Prostate gland (tissue), 2 donors: ENCODE results near the gene FCGR1A. TPM values are rescaled to one million over a fixed set of nuclear protein-coding genes. Genes with fewer than 3 reads are reported as not detected.
"Not testable (repeated sequence)": the region's sequence is repeated elsewhere in the genome, so short reads cannot be mapped to it uniquely, and the experiment has no call there.

Source experiments
- DNase-seq: peaks from one replicate; pipeline ENCODE4 v3.0.0-alpha.2; 2019; ENCODE audit warnings: low spot score
- H3K27ac ChIP-seq, 2 donors: fragments of 200-600 bp; sonication (generic); 2 replicates each; pipeline ENCODE4 v1.5.1; 2017 to 2019
- H3K27me3 ChIP-seq: fragments of 200-600 bp; sonication (generic); replicated peaks from 2 replicates; pipeline ENCODE4 v1.5.1; 2019; ENCODE audit not compliant: insufficient read depth
- H3K36me3 ChIP-seq, 2 donors: fragments of 200-600 bp; sonication (generic); 1 replicate in 1 of 2; 2 replicates in 1 of 2; pipeline versions ENCODE4 v1.5.1 to v1.8.1; 2017 to 2019
- H3K4me1 ChIP-seq: fragments of 200-600 bp; sonication (generic); replicated peaks from 2 replicates; pipeline ENCODE4 v1.5.1; 2019
- H3K4me3 ChIP-seq, 2 donors: fragments of 200-600 bp; sonication (generic); 2 replicates each; pipeline ENCODE4 v1.5.1; 2017 to 2019
- H3K9me3 ChIP-seq: fragments of 200-600 bp; sonication (generic); 2 replicates; pipeline ENCODE4 v1.5.1; 2017
- WGBS: methylation state at CpG from one replicate; pipeline ENCODE4 v1.1.5; 2018; 5-methylcytosine and 5-hydroxymethylcytosine counted together
- intact Hi-C: fragments of 100-400 bp; cut with DNase I; formaldehyde crosslinking; loops from one replicate; pipeline ENCODE4 v1.14.2; 2022
- total RNA-seq, 2 donors: library from RNA; depleted of rRNA; stranded (reverse); fragments of >200 nt; gene quantifications; one replicate each; pipeline ENCODE4 v1.1.0, GENCODE V29; 2016

FCGR1A gene
- 1 to 10 TPM in 1 of 2 donors, under 1 TPM in 1; 0.32 to 7.6 TPM for total RNA-seq

DNA sequence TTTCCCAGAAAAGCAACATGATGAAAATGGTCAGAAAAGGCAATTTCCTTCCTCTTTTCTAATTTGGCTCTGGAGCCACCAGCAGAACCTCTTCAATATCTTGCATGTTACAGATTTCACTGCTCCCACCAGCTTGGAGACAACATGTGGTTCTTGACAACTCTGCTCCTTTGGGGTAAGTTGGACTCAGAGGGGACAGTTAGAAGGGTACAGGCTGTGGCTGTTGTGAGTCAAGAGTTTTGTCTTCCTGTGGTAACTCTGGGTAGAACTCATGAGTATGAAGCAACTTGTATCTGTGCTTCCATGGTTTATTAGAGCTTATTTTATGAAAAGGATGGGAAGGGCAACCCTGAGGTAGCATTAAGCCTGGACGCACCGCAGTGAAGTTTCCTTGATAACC, at the start of gene FCGR1A:
TSS of gene FCGR1A (plus strand) at position 95 of the 400 bp plus-strand sequence. CDS start at position 145, 50 bp downstream.
- H3K36me3 ChIP-seq, H3K4me3 ChIP-seq, H3K4me1 ChIP-seq, H3K9me3 ChIP-seq, H3K27ac ChIP-seq, intact Hi-C loops, DNase-seq, H3K27me3 ChIP-seq: not testable (repeated sequence)
- no CpG with 5 or more reads among the region's 2 CpGs for WGBS

DNA sequence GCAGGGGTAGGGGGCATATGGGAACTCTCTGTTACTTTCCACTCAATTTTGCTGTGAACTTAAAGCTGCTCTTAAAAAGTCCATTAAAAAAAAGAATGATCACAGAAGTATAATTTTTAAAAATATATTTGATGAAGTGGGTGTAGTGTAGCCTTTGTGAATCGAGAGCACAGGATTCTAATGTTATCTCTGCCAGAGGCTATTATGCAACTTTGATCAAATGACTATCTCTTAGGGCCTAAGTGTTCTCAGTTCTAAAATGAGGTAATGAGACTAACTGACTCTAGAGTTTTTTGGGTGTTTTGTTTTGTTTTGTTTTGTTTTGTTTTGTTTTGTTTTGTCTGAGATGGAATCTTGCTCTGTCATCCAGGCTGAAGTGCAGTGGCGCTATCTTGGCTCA, 49.7 kb upstream of the FCGR1A start:
- H3K9me3 ChIP-seq, H3K27ac ChIP-seq, intact Hi-C loops, H3K4me3 ChIP-seq, H3K4me1 ChIP-seq, H3K36me3 ChIP-seq, DNase-seq, H3K27me3 ChIP-seq: not testable (repeated sequence)
- WGBS = 100% methylated on average over 1 of the region's 2 CpGs

DNA sequence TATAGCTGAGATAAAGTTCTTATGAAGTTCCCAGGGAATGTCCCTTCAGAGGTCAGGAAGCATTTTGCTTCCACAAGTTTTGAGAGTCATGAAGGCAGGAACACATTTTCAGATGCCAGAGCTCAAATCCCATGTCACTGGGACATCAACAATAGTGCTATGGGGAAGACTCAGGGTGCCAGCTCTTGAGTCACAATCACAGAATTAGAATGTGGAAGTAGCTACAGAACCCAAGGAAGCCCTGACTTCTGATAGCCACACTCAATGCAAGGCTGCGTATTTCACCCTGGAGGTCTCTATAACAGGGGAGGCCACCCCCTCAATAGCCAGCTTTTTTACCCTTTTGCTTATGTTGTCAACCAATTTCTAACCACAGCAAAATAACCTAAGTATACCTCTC, 47.8 kb upstream of the FCGR1A start:
- H3K4me3 ChIP-seq, H3K27ac ChIP-seq, H3K9me3 ChIP-seq, H3K36me3 ChIP-seq, DNase-seq, H3K27me3 ChIP-seq, intact Hi-C loops, H3K4me1 ChIP-seq: not testable (repeated sequence)
- 89% methylated on average over 1 of the region's 1 CpG for WGBS

DNA sequence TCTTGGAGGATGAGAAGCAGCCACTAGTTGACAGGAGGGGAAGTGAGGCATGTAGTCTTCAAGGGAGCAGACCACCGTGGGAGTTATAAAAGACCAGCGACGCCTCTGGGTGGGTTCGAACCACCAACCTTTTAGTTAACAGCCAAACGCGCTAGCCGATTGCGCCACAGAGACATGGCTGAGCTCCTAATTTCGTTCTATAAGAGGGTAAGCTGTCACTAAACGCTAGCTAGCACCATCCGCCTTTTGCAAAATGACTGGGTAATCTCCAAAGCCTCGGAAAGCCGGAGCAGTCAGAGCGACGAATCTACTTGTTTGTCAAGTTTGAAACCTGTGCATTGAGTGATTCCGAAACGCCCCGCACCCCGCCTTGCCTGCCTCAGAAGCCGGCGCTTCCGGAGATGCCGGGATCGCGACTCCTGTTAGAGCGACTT, 42.3 kb upstream of the FCGR1A start:
- H3K9me3 ChIP-seq, H3K27ac ChIP-seq, DNase-seq, H3K4me3 ChIP-seq, intact Hi-C loops, H3K27me3 ChIP-seq, H3K36me3 ChIP-seq, H3K4me1 ChIP-seq: not testable (repeated sequence)
- WGBS = 3% methylated on average over 26 of the region's 26 CpGs

DNA sequence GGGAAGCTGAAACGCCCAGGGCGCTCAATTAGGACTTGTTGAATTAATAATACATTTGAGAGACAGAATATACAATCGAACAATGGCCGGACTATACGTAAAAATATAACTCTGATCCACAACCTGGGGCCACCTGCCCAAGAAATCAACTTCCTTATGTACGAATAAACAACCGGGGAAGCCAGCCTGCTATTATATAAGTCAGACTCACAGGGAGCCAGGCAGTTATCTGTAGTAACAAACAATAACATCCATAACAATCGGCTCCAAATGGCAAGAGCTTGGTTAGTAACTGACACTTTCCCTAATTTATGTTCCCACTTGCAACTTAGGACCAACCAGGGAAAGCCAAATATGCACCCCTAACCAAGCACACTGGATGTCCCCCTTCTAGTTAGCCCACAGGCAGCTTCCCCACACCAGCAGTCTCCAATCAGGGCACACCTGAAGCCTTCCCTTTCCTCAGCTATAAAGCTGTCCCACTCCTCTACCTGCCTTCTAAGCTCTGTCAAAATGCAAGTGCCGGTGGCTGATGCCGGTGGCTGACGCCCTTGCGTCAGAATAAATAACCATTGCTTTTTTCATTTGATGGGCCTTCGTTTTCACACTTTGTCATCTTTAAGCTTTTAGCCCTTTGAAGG, 41.8 kb upstream of the FCGR1A start:
- intact Hi-C loops, H3K4me1 ChIP-seq, H3K4me3 ChIP-seq, DNase-seq, H3K9me3 ChIP-seq, H3K27me3 ChIP-seq, H3K36me3 ChIP-seq, H3K27ac ChIP-seq: not testable (repeated sequence)
- WGBS = 31% methylated on average over 8 of the region's 13 CpGs

DNA sequence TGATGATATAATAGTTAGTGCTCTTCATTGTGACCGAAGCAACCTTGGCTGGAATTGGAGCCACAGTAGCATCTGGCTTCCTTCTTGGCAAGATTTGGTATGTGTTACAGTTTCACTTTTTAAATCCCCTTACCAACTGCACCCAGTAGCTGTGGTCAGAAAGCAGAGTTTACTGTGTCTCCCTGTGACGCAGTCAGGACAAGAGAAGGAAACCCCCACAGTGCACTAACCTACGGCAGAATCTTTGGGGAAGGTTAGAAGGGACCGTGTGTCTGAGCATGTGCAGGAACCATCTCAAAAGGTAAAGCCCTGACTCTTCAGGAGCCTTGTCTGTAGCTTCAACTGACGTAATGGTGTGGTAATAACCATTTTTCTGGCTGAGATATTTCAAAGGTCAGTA, 40.6 kb upstream of the FCGR1A start:
- H3K4me1 ChIP-seq, H3K36me3 ChIP-seq, H3K27ac ChIP-seq, DNase-seq, H3K4me3 ChIP-seq, H3K9me3 ChIP-seq, H3K27me3 ChIP-seq, intact Hi-C loops: not testable (repeated sequence)
- WGBS = 100% methylated on average over 1 of the region's 5 CpGs

DNA sequence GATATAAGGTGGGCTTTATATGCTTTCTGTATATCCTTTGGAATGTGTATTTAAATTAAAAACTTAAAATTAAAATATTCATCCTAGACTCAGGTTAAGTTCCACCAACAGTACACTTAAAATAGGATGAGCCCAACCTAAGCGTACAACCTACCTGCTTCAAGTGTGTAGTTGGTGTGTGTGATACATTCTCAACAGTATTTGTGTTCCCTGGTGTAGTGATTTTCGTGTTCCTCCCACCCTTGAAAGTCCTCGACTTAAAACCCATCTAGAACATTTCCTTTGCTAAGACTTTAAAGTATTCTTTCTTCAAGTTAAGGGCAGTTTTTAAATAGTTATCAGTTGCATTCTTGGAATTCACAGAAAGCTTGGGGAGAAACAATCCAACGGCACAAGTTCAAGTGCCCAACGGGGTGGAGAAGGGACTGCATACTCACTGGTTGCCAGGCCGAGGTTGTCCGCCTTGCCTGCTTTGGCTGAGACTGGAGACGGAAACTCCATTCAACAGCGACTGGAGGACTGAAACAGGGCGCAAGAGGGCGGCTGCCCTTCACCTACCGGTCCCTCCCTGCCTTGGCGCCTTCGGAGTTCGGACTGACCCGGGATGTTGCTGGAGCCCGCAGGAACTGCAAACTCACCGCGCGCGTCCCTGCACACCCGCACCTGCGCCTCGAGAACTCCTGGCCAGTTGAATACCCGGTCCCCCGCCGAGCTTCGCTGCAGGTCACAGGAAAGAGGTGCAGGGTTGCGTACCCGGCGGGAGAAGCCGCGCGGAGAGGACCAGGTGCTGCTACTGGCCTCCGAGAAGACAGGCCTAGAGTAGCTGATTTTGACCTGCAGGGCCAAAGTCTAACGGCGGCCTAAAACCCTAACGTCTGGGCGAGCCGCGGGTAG, 35.8 kb upstream of the FCGR1A start:
- H3K27me3 ChIP-seq, intact Hi-C loops, H3K27ac ChIP-seq, H3K4me1 ChIP-seq, H3K4me3 ChIP-seq, DNase-seq, H3K36me3 ChIP-seq, H3K9me3 ChIP-seq: not testable (repeated sequence)
- WGBS = 35% methylated on average over 33 of the region's 41 CpGs

DNA sequence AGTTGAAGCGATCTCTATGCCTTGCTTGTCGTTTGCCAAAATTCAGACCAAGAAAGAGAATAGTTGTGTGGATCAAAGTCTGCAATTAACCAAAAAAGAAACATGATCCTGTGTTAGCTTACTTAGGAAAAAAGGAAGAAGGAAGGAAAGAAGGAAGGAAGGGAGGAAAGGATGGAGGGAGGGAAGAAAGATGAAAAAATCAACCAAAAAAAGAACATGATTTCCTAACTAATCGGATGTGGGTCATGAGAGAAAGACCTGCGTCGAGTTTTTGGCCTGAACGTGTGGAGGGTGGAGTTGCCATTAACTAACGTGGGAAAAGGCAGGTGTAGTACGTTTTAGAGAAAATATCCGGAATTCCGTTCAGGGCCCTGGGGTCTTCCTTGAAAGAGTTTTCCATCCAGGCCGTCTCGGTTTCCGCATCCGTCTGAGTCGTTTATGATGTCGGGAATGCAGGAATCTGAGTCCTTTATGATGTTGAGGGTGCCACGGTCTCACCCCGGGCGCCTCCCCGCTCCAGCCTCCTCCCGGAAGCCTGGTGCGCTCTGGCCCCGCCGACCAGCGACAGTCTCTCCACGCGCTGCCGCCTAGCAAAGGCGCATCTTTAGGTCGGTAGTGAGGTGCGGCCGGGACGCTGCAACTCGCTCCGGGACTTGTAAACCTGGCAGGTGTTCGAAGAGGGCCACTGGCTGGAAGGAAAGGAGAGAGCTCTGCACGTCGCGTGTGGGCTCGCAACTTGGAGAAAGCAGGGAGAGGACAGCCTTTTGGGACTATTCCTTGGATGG, 34.9 kb upstream of the FCGR1A start:
- intact Hi-C loops, DNase-seq, H3K27ac ChIP-seq, H3K27me3 ChIP-seq, H3K4me3 ChIP-seq, H3K4me1 ChIP-seq, H3K36me3 ChIP-seq, H3K9me3 ChIP-seq: not testable (repeated sequence)
- WGBS = 8% methylated on average over 21 of the region's 40 CpGs

DNA sequence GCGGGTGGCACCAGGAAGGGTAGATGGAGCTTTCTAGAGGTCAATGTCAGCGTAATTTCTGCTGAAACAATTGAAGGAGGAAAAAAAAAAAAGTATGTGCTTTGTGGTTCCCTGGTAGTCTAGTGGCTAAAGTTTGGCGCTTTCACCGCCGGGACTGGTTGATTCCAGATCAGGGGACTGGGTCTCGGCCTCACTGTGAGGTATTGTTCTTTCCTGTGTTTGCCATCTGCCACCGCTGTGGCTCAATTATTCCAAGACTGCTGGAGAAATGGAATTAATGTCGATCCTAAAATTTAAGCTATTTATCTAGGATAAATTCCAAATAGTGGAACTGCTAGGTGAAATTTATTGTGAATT, 34.4 kb upstream of the FCGR1A start:
- H3K9me3 ChIP-seq, DNase-seq, H3K4me3 ChIP-seq, H3K27ac ChIP-seq, H3K4me1 ChIP-seq, H3K27me3 ChIP-seq, H3K36me3 ChIP-seq, intact Hi-C loops: not testable (repeated sequence)
- 20% methylated on average over 8 of the region's 8 CpGs for WGBS

DNA sequence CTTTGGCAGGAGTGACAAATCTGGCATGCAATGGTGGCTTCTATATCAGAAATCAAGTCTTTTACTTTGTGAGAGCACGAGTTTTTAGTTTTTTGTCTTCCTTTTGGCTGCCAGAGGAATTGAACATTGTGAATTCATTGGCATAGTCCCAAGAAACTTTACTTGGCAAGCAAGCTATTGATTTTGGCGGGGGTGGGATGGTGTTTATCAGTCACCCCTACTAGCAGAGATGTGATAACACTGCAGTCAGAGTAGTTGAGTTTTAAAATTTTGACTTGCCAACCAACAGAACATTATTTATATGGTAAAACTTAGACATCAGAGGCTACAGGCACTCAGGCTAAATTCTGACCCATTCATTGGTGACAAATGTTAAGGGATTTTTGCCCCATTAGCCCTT, 31.9 kb upstream of the FCGR1A start:
- H3K27ac ChIP-seq, H3K9me3 ChIP-seq, H3K4me1 ChIP-seq, intact Hi-C loops, H3K36me3 ChIP-seq, H3K4me3 ChIP-seq, H3K27me3 ChIP-seq, DNase-seq: not testable (repeated sequence)
- WGBS = 32% methylated on average over 2 of the region's 2 CpGs

DNA sequence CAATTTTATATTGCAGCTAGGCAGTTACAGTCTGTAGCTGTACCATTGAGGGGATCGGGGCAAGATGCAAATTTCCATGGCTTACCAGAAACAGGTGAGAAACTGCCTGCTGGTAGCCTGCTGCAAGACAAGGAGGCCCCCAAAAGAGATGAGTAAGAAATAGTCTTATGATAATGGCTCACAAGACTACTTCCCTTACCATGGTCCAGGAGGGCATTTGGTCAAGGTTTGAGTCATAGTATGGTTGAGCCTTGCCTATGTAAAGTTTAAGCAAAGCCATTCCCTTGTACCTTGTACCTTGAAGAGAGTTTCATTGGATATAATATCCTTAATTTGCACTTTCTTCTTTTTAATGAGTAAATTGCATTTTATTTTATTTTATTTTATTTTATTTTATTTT, 30.3 kb upstream of the FCGR1A start:
- H3K4me3 ChIP-seq, H3K27me3 ChIP-seq, intact Hi-C loops, DNase-seq, H3K36me3 ChIP-seq, H3K4me1 ChIP-seq, H3K27ac ChIP-seq, H3K9me3 ChIP-seq: not testable (repeated sequence)
- 100% methylated on average over 1 of the region's 1 CpG for WGBS

DNA sequence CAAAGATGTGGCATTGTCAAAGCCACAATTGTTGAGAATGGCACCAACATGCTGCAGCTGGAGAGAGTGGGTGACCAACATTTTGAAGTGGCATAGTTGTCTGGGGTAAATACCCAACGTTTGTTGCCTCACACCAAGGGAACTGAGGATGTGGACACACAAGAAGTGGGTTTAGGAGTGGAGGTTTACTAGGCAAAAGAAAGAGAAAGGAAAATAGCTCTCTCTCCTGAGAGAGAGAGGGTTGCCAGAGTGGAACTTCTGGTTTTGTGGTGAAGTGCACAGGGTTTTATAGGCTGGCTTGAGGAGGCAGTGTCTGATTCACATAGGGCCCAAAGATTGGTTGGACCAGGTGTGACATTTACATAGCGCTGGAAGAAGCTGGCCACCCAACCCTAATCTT, 29.0 kb upstream of the FCGR1A start:
- H3K27ac ChIP-seq, H3K36me3 ChIP-seq, H3K9me3 ChIP-seq, H3K4me3 ChIP-seq, intact Hi-C loops, H3K27me3 ChIP-seq, DNase-seq, H3K4me1 ChIP-seq: not testable (repeated sequence)
- 42% methylated on average over 1 of the region's 2 CpGs for WGBS
